Measurements from ENCODE around the gene ZNF587B. TPM values are rescaled to one million over a fixed set of nuclear protein-coding genes. Genes with fewer than 3 reads are reported as not detected.
"Not testable (repeated sequence)": the region's sequence is repeated elsewhere in the genome, so short reads cannot be mapped to it uniquely, and the experiment has no call there.

Gene ZNF587B
- total and polyA plus RNA-seq, 9 of the 15 experiments (the other 6 are each of a cell fraction or from before 2014, with no cell fraction given): 7.4 to 37.5 (median 20.8) TPM

DNA sequence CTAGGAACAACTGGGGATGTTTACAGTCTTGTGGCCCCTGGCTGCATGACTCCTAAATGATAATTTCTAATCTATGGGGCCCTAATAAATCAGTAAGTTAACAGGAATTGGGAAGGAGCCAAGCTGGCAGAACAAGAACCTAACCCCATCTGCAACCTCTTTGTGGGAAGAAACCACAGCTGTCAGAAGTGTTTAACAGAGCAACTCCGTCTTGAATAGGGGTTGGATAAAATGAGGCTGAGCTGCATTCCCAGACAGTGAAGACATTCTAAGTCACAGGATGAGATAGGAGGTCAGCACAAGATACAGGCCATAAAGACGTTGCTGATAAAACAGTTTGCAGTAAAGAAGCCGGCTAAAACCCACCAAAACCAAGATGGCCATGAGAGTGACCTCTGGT lies 60.6 kb downstream of the ZNF587B start:
- H3K4me3 ChIP-seq; H4K20me1 ChIP-seq (replicated peaks; ENCODE audit: control insufficient read depth, insufficient read depth, low read length); H3K36me3 ChIP-seq (ENCODE audit: control insufficient read depth, insufficient read depth, low read length); FAIRE-seq; DNase-seq (ENCODE audit: extremely low read depth in 1 of 4, low spot score in 3 of 4); H3K79me2 ChIP-seq (ENCODE audit: control insufficient read depth, insufficient read depth, low read length); H3K9me1 ChIP-seq (ENCODE audit: control insufficient read depth, insufficient read depth, low read length); POLR2A ChIA-PET; intact Hi-C loops (cut with micrococcal nuclease); H3K9ac ChIP-seq (ENCODE audit: insufficient read depth in 1 of 2, low read depth in 2 of 2, low read length in 2 of 2); H3K27ac ChIP-seq (ENCODE audit: extremely low read depth, low read depth, low read length); in situ Hi-C loops (cut with MboI); H3K9me3 ChIP-seq (replicated peaks; ENCODE audit: control insufficient read depth, insufficient read depth, low read depth, low read length); H3K4me1 ChIP-seq (replicated peaks in 1 of 2; ENCODE audit: control insufficient read depth in 2 of 2, insufficient read depth in 2 of 2, low read length in 2 of 2); ATAC-seq; BruUV-seq (replicated peaks); H2AFZ ChIP-seq (ENCODE audit: low read depth, low read length); H3K27me3 ChIP-seq (ENCODE audit: control insufficient read depth in 2 of 2, insufficient read depth in 2 of 2, low read length in 2 of 2); CTCF ChIA-PET (ENCODE audit: low intra/inter-chr PET ratio); H3K4me2 ChIP-seq (ENCODE audit: insufficient read depth, low read length): not testable (repeated sequence)
- 0% methylated on average over 3 of the region's 3 CpGs for whole genome bisulfite sequencing (ENCODE audit: insufficient coverage, low coverage, missing lambda C conversion rate)

Other genes starting within 250 kb of the ZNF587B start
Only the 7 nearest of the 20 such genes appear.
- gene ZNF671, start 102.7 kb upstream of the ZNF587B start, total RNA-seq (2014; rRNA removed): 1.6 and 2.0 TPM in 2 replicates
- 2.1 TPM in 2 replicates for gene ZNF671, start 102.7 kb upstream of the ZNF587B start, total RNA-seq (2014; rRNA removed; fragmentation: Illumina TruSeq; extraction: Trizol)
- 0.90 and 1.4 TPM in 2 replicates for gene ZNF671, start 102.7 kb upstream of the ZNF587B start, total RNA-seq (2015; rRNA removed; fragmentation: Illumina TruSeq; extraction: Trizol)
- gene ZNF671, start 102.7 kb upstream of the ZNF587B start, total RNA-seq (2021): 1.8 and 1.9 TPM in 2 replicates
- gene ZNF671, start 102.7 kb upstream of the ZNF587B start, polyA plus RNA-seq (2011; rRNA removed): 1.4 and 3.2 TPM in 2 replicates
- gene ZNF671, start 102.7 kb upstream of the ZNF587B start, polyA plus RNA-seq (2014; fragmentation: Illumina TruSeq; extraction: Trizol): 1.2 and 1.6 TPM in 2 replicates
- under 1 TPM; 0.20 to 0.78 TPM for gene ZNF671, start 102.7 kb upstream of the ZNF587B start, polyA plus RNA-seq (2014; fragmentation: Nextera tagmentation; extraction: Ambion mirVana)
- gene ZNF671, start 102.7 kb upstream of the ZNF587B start, polyA plus RNA-seq (2014; rRNA removed): 1.1 and 1.4 TPM in 2 replicates
- 9.5 and 16.2 TPM in 2 replicates for gene ZNF776, start 83.5 kb upstream of the ZNF587B start, total RNA-seq (2014; rRNA removed)
- 8.2 and 10.0 TPM in 2 replicates for gene ZNF776, start 83.5 kb upstream of the ZNF587B start, total RNA-seq (2014; rRNA removed; fragmentation: Illumina TruSeq; extraction: Trizol)
- 7.4 and 8.4 TPM in 2 replicates for gene ZNF776, start 83.5 kb upstream of the ZNF587B start, total RNA-seq (2015; rRNA removed; fragmentation: Illumina TruSeq; extraction: Trizol)
- 6.7 and 7.8 TPM in 2 replicates for gene ZNF776, start 83.5 kb upstream of the ZNF587B start, total RNA-seq (2021)
- gene ZNF776, start 83.5 kb upstream of the ZNF587B start, polyA plus RNA-seq (2011; rRNA removed): 15.7 and 16.9 TPM in 2 replicates
- 7.1 and 9.6 TPM in 2 replicates for gene ZNF776, start 83.5 kb upstream of the ZNF587B start, polyA plus RNA-seq (2014; fragmentation: Illumina TruSeq; extraction: Trizol)
- gene ZNF776, start 83.5 kb upstream of the ZNF587B start, polyA plus RNA-seq (2014; fragmentation: Nextera tagmentation; extraction: Ambion mirVana): 1 to 10 TPM; 2.2 to 2.5 TPM
- 7.9 and 9.1 TPM in 2 replicates for gene ZNF776, start 83.5 kb upstream of the ZNF587B start, polyA plus RNA-seq (2014; rRNA removed)
- gene ZNF586, start 60.6 kb upstream of the ZNF587B start, total RNA-seq (2014; rRNA removed): 7.4 and 11.5 TPM in 2 replicates
- gene ZNF586, start 60.6 kb upstream of the ZNF587B start, total RNA-seq (2014; rRNA removed; fragmentation: Illumina TruSeq; extraction: Trizol): 12.6 and 17.7 TPM in 2 replicates
- 11.2 and 12.1 TPM in 2 replicates for gene ZNF586, start 60.6 kb upstream of the ZNF587B start, total RNA-seq (2015; rRNA removed; fragmentation: Illumina TruSeq; extraction: Trizol)
- gene ZNF586, start 60.6 kb upstream of the ZNF587B start, total RNA-seq (2021): 10.7 and 11.7 TPM in 2 replicates
- 9.7 and 12.3 TPM in 2 replicates for gene ZNF586, start 60.6 kb upstream of the ZNF587B start, polyA plus RNA-seq (2011; rRNA removed)
- gene ZNF586, start 60.6 kb upstream of the ZNF587B start, polyA plus RNA-seq (2014; fragmentation: Illumina TruSeq; extraction: Trizol): 8.4 and 9.2 TPM in 2 replicates
- 1 to 10 TPM; 2.5 to 2.8 TPM for gene ZNF586, start 60.6 kb upstream of the ZNF587B start, polyA plus RNA-seq (2014; fragmentation: Nextera tagmentation; extraction: Ambion mirVana)
- 6.7 and 10.1 TPM in 2 replicates for gene ZNF586, start 60.6 kb upstream of the ZNF587B start, polyA plus RNA-seq (2014; rRNA removed)
- 7.3 and 8.1 TPM in 2 replicates for gene ZNF552, start 15.4 kb upstream of the ZNF587B start, total RNA-seq (2014; rRNA removed)
- gene ZNF552, start 15.4 kb upstream of the ZNF587B start, total RNA-seq (2014; rRNA removed; fragmentation: Illumina TruSeq; extraction: Trizol): 11.4 and 13.2 TPM in 2 replicates
- gene ZNF552, start 15.4 kb upstream of the ZNF587B start, total RNA-seq (2015; rRNA removed; fragmentation: Illumina TruSeq; extraction: Trizol): 12.4 and 13.3 TPM in 2 replicates
- gene ZNF552, start 15.4 kb upstream of the ZNF587B start, total RNA-seq (2021): 7.1 and 7.2 TPM in 2 replicates
- gene ZNF552, start 15.4 kb upstream of the ZNF587B start, polyA plus RNA-seq (2011; rRNA removed): 6.7 and 8.9 TPM in 2 replicates
- gene ZNF552, start 15.4 kb upstream of the ZNF587B start, polyA plus RNA-seq (2014; fragmentation: Illumina TruSeq; extraction: Trizol): 9.8 and 11.2 TPM in 2 replicates
- gene ZNF552, start 15.4 kb upstream of the ZNF587B start, polyA plus RNA-seq (2014; fragmentation: Nextera tagmentation; extraction: Ambion mirVana): 1 to 10 TPM; 4.4 to 8.5 TPM
- 8.1 and 8.5 TPM in 2 replicates for gene ZNF552, start 15.4 kb upstream of the ZNF587B start, polyA plus RNA-seq (2014; rRNA removed)
- 9.8 and 13.0 TPM in 2 replicates for gene ZNF587, start 19.6 kb downstream of the ZNF587B start, total RNA-seq (2014; rRNA removed)
- gene ZNF587, start 19.6 kb downstream of the ZNF587B start, total RNA-seq (2014; rRNA removed; fragmentation: Illumina TruSeq; extraction: Trizol): 42.0 and 47.5 TPM in 2 replicates
- gene ZNF587, start 19.6 kb downstream of the ZNF587B start, total RNA-seq (2015; rRNA removed; fragmentation: Illumina TruSeq; extraction: Trizol): 31.8 and 32.5 TPM in 2 replicates
- gene ZNF587, start 19.6 kb downstream of the ZNF587B start, total RNA-seq (2021): 33.9 and 35.1 TPM in 2 replicates
- gene ZNF587, start 19.6 kb downstream of the ZNF587B start, polyA plus RNA-seq (2011; rRNA removed): 30.2 and 41.7 TPM in 2 replicates
- 24.4 and 24.9 TPM in 2 replicates for gene ZNF587, start 19.6 kb downstream of the ZNF587B start, polyA plus RNA-seq (2014; fragmentation: Illumina TruSeq; extraction: Trizol)
- 1 to 10 TPM; 3.2 to 3.6 TPM for gene ZNF587, start 19.6 kb downstream of the ZNF587B start, polyA plus RNA-seq (2014; fragmentation: Nextera tagmentation; extraction: Ambion mirVana)
- gene ZNF587, start 19.6 kb downstream of the ZNF587B start, polyA plus RNA-seq (2014; rRNA removed): 22.7 and 28.7 TPM in 2 replicates
- gene ZNF814, start 58.7 kb downstream of the ZNF587B start, total RNA-seq (2014; rRNA removed): 1.2 and 1.9 TPM in 2 replicates
- gene ZNF814, start 58.7 kb downstream of the ZNF587B start, total RNA-seq (2014; rRNA removed; fragmentation: Illumina TruSeq; extraction: Trizol): 2.6 and 3.3 TPM in 2 replicates
- 1.7 and 2.6 TPM in 2 replicates for gene ZNF814, start 58.7 kb downstream of the ZNF587B start, total RNA-seq (2015; rRNA removed; fragmentation: Illumina TruSeq; extraction: Trizol)
- gene ZNF814, start 58.7 kb downstream of the ZNF587B start, total RNA-seq (2021): 3.0 and 3.1 TPM in 2 replicates
- 3.2 and 3.5 TPM in 2 replicates for gene ZNF814, start 58.7 kb downstream of the ZNF587B start, polyA plus RNA-seq (2011; rRNA removed)
- gene ZNF814, start 58.7 kb downstream of the ZNF587B start, polyA plus RNA-seq (2014; fragmentation: Illumina TruSeq; extraction: Trizol): 0.42 and 0.73 TPM in 2 replicates
- gene ZNF814, start 58.7 kb downstream of the ZNF587B start, polyA plus RNA-seq (2014; fragmentation: Nextera tagmentation; extraction: Ambion mirVana): 1 to 10 TPM; 1.4 to 1.5 TPM
- 1.5 and 1.7 TPM in 2 replicates for gene ZNF814, start 58.7 kb downstream of the ZNF587B start, polyA plus RNA-seq (2014; rRNA removed)
- gene ZNF417, start 86.3 kb downstream of the ZNF587B start, total RNA-seq (2014; rRNA removed): 3.2 and 5.7 TPM in 2 replicates
- 5.4 and 7.2 TPM in 2 replicates for gene ZNF417, start 86.3 kb downstream of the ZNF587B start, total RNA-seq (2014; rRNA removed; fragmentation: Illumina TruSeq; extraction: Trizol)
- 4.2 and 4.6 TPM in 2 replicates for gene ZNF417, start 86.3 kb downstream of the ZNF587B start, total RNA-seq (2015; rRNA removed; fragmentation: Illumina TruSeq; extraction: Trizol)
- 5.3 and 6.1 TPM in 2 replicates for gene ZNF417, start 86.3 kb downstream of the ZNF587B start, total RNA-seq (2021)
- gene ZNF417, start 86.3 kb downstream of the ZNF587B start, polyA plus RNA-seq (2011; rRNA removed): 6.1 and 7.2 TPM in 2 replicates
- gene ZNF417, start 86.3 kb downstream of the ZNF587B start, polyA plus RNA-seq (2014; fragmentation: Illumina TruSeq; extraction: Trizol): 2.7 and 3.1 TPM in 2 replicates
- gene ZNF417, start 86.3 kb downstream of the ZNF587B start, polyA plus RNA-seq (2014; fragmentation: Nextera tagmentation; extraction: Ambion mirVana): under 1 TPM; 0.35 to 0.61 TPM
- 2.7 and 2.9 TPM in 2 replicates for gene ZNF417, start 86.3 kb downstream of the ZNF587B start, polyA plus RNA-seq (2014; rRNA removed)